Transverse colon (tissue), 4 donors: ENCODE measurements around the gene PXK. TPM values are rescaled to one million over a fixed set of nuclear protein-coding genes. Genes with fewer than 3 reads are reported as not detected.

Experiments used
- DNase-seq: peaks from one replicate; pipeline ENCODE4 v3.0.0-alpha.2; 2019
- H3K27ac ChIP-seq, 4 donors: fragments of 200-600 bp; sonication (generic); 2 replicates each; pipeline ENCODE4 v1.5.1; 2016 to 2018; ENCODE audit warnings: inconsistent platforms in 4 of 4
- H3K27me3 ChIP-seq: fragments of 200-600 bp; sonication (generic); 2 replicates; pipeline ENCODE4 v1.5.1; 2017; ENCODE audit warnings: inconsistent platforms
- H3K36me3 ChIP-seq, 4 donors: fragments of 200-600 bp; sonication (generic); 2 replicates each; pipeline ENCODE4 v1.5.1; 2017 to 2019; ENCODE audit warnings: inconsistent platforms in 4 of 4
- H3K4me1 ChIP-seq, 4 donors: fragments of 200-600 bp; sonication (generic); 2 replicates each; pipeline ENCODE4 v1.5.1; 2017 to 2020; ENCODE audit warnings: inconsistent platforms in 4 of 4
- H3K4me3 ChIP-seq, 4 donors: fragments of 200-600 bp; sonication (generic); 1 replicate in 1 of 4; 2 replicates in 3 of 4; pipeline versions ENCODE4 v1.5.1 to v1.6.1; 2017 to 2019; ENCODE audit warnings: inconsistent platforms in 4 of 4
- H3K9me3 ChIP-seq, 2 donors: fragments of 200-600 bp; sonication (generic); 2 replicates each; pipeline ENCODE4 v1.5.1; 2017 to 2019; ENCODE audit warnings: inconsistent platforms in 2 of 2
- CTCF ChIP-seq, 5 experiments: fragments of 200-600 bp in 3 of 5; fragments of 450-650 bp in 2 of 5; sonication (generic) in 3 of 5; IDR thresholded peaks; 1 replicate in 2 of 5; 2 replicates in 3 of 5; pipeline ENCODE4 v1.5.1; 2016 to 2017; ENCODE audit warnings: antibody characterized with exemption in 5 of 5, inconsistent platforms in 3 of 5, mild to moderate bottlenecking in 2 of 5, moderate library complexity in 1 of 5
- EP300 ChIP-seq: sonication (generic); formaldehyde crosslinking; IDR thresholded peaks from one replicate; pipeline ENCODE4 v1.6.1; 2017; ENCODE audit warnings: antibody characterized with exemption, low read depth
- POLR2A ChIP-seq: fragments of 450-650 bp; IDR thresholded peaks from one replicate; pipeline ENCODE4 v1.6.1; 2016; ENCODE audit warnings: antibody characterized with exemption, mild to moderate bottlenecking, moderate library complexity
- POLR2AphosphoS5 ChIP-seq, 3 donors: sonication (generic); formaldehyde crosslinking; IDR thresholded peaks; one replicate each; pipeline ENCODE4 v1.6.1; 2016; ENCODE audit warnings: antibody characterized with exemption in 3 of 3
- WGBS, 2 donors: methylation state at CpG; one replicate each; pipeline ENCODE4 v1.1.5; 2018; ENCODE audit warnings: low coverage in 1 of 2; 5-methylcytosine and 5-hydroxymethylcytosine counted together
- in situ Hi-C, 4 donors: fragments of 200-750 bp; cut with MboI; loops; one replicate each; pipeline versions ENCODE4 v1.15.0 to v1.15.1; 2017; ENCODE audit warnings: low sequenced_read_pairs in 3 of 4, low pct_ligation_motif_present in 1 of 4, low pct_unique_long_range_greater_than_20kb in 1 of 4
- intact Hi-C: fragments of 100-400 bp; cut with DNase I; formaldehyde crosslinking; loops from one replicate; pipeline ENCODE4 v1.15.1; 2023; ENCODE audit warnings: low total_unique reads
- total RNA-seq, 4 donors: library from RNA; depleted of rRNA; stranded (reverse); fragments of >200 nt; gene quantifications; one replicate each; pipeline ENCODE4 v1.1.0, GENCODE V29; 2016

The PXK gene
- total RNA-seq, 4 donors from 2014 or later = 7.6 to 29.5 (median 16.6) TPM

- no peak overlapping the region for H3K4me3 ChIP-seq
- peak overlapping the region; percentile 14 to 70 (median 60) for H3K27ac ChIP-seq
- intact Hi-C loops (no loop called here), in situ Hi-C loops (no loop called here)
- H3K27me3 ChIP-seq = no peaks in the 10 kb centered on the region
- DNase-seq = peak; percentile 13
- H3K4me1 ChIP-seq = peaks cover 0 to 25% (median 13%) of the 10 kb centered on the region in 4 donors
- no peaks in the 10 kb centered on the region for H3K36me3 ChIP-seq
- WGBS, 2 donors = 40% methylated on average over 4 of the region's 4 CpGs; no CpG with 5 or more reads in 1 of the 2 donors
- no peaks in the 10 kb centered on the region for H3K9me3 ChIP-seq
- TF ChIP-seq CTCF (IDR thresholded peaks at IDR 0.05) (no peak), POLR2AphosphoS5 (IDR thresholded peaks at IDR 0.05) (no peak), EP300 (no peak), POLR2A (no peak)
Measured at GRCh38 chr3:58356054-58356453, 23.4 kb downstream of the PXK start.

GRCh38 chr3:58357402-58357801 is 24.7 kb downstream of the PXK start:
- intact Hi-C loops (no loop called here), in situ Hi-C loops (no loop called here)
- Histone ChIP-seq H3K4me3 (no peak overlapping the region), H3K4me1 (peaks cover 0 to 25% (median 13%) of the 10 kb centered on the region in 4 donors), H3K9me3 (no peaks in the 10 kb centered on the region), H3K27ac (peak overlapping the region; percentile 14 to 70 (median 60)), H3K27me3 (no peaks in the 10 kb centered on the region), H3K36me3 (no peaks in the 10 kb centered on the region)
- TF ChIP-seq POLR2AphosphoS5 (IDR thresholded peaks at IDR 0.05) = no peak
- TF ChIP-seq POLR2A = no peak
- TF ChIP-seq EP300 = no peak
- no peak for TF ChIP-seq CTCF (IDR thresholded peaks at IDR 0.05)
- DNase-seq = peak; percentile 12
- 77 to 78% methylated on average over 3 of the region's 3 CpGs for WGBS, 2 donors

GRCh38 chr3:58358092-58358491 is 25.4 kb downstream of the PXK start:
- TF ChIP-seq POLR2A (no peak), CTCF (IDR thresholded peaks at IDR 0.05) (no peak), EP300 (no peak), POLR2AphosphoS5 (IDR thresholded peaks at IDR 0.05) (no peak)
- Histone ChIP-seq H3K36me3 (no peaks in the 10 kb centered on the region), H3K9me3 (no peaks in the 10 kb centered on the region), H3K4me1 (peaks cover 0 to 25% (median 13%) of the 10 kb centered on the region in 4 donors), H3K4me3 (no peak overlapping the region), H3K27me3 (no peaks in the 10 kb centered on the region), H3K27ac (peak overlapping the region in 3 of 4 donors; percentile 56 to 70 (median 66))
- no peak for DNase-seq
- intact Hi-C loops = no loop called here
- 83 to 86% methylated on average over 1 to 3 of the region's 3 CpGs for WGBS, 2 donors
- in situ Hi-C loops = no loop called here

- intact Hi-C loops (no loop called here), in situ Hi-C loops (no loop called here)
- DNase-seq = no peak
- H3K36me3 ChIP-seq = no peaks in the 10 kb centered on the region
- peak overlapping the region in 3 of 4 donors; percentile 56 to 70 (median 66) for H3K27ac ChIP-seq
- peaks cover 0 to 25% (median 13%) of the 10 kb centered on the region in 4 donors for H3K4me1 ChIP-seq
- H3K9me3 ChIP-seq = no peaks in the 10 kb centered on the region
- no peaks in the 10 kb centered on the region for H3K27me3 ChIP-seq
- WGBS, 2 donors = 70 to 71% methylated on average over 3 to 4 of the region's 4 CpGs
- TF ChIP-seq POLR2A = no peak
- no peak for TF ChIP-seq EP300
- TF ChIP-seq CTCF (IDR thresholded peaks at IDR 0.05) = no peak
- no peak for TF ChIP-seq POLR2AphosphoS5 (IDR thresholded peaks at IDR 0.05)
- H3K4me3 ChIP-seq = no peak overlapping the region
Measured at GRCh38 chr3:58358808-58359207, 26.1 kb downstream of the PXK start.
